ENCODE results near the gene RNF4. TPM values are rescaled to one million over a fixed set of nuclear protein-coding genes. Genes with fewer than 3 reads are reported as not detected.

Gene RNF4
- total RNA-seq, 1 donor from 2014 or later = 56.3 TPM

GRCh38 chr4:2441393-2442174 is 27.3 kb upstream of the RNF4 start:
- no peak overlapping the region for H3K27ac Mint-ChIP-seq (ENCODE audit: unreplicated experiment)
- H3K9me3 Mint-ChIP-seq (ENCODE audit: low read depth) = no peaks in the 10 kb centered on the region
- H3K4me1 Mint-ChIP-seq (ENCODE audit: low read depth) = no peaks in the 10 kb centered on the region
- no peak overlapping the region for H3K4me3 Mint-ChIP-seq (ENCODE audit: unreplicated experiment)
- H3K27me3 Mint-ChIP-seq (ENCODE audit: low read depth) = no peaks in the 10 kb centered on the region
- no peak for DNase-seq (ENCODE audit: low spot score)
- TF ChIP-seq CTCF (IDR thresholded peaks at IDR 0.05) = peak; percentile 81
- H3K36me3 Mint-ChIP-seq (ENCODE audit: low read depth) = no peaks in the 10 kb centered on the region

- Mint-ChIP-seq H3K36me3 (ENCODE audit: low read depth) (no peaks in the 10 kb centered on the region), H3K27ac (ENCODE audit: unreplicated experiment) (no peak overlapping the region), H3K9me3 (ENCODE audit: low read depth) (no peaks in the 10 kb centered on the region), H3K27me3 (ENCODE audit: low read depth) (no peaks in the 10 kb centered on the region), H3K4me1 (ENCODE audit: low read depth) (no peaks in the 10 kb centered on the region), H3K4me3 (ENCODE audit: unreplicated experiment) (no peak overlapping the region)
- DNase-seq (ENCODE audit: low spot score) = no peak
- no peak for TF ChIP-seq CTCF (IDR thresholded peaks at IDR 0.05)
These were observed 26.5 kb upstream of the RNF4 start for GRCh38 chr4:2442175-2442993.

- no peak overlapping the region for H3K27ac Mint-ChIP-seq (ENCODE audit: unreplicated experiment)
- no peaks in the 10 kb centered on the region for H3K4me1 Mint-ChIP-seq (ENCODE audit: low read depth)
- no peaks in the 10 kb centered on the region for H3K27me3 Mint-ChIP-seq (ENCODE audit: low read depth)
- no peaks in the 10 kb centered on the region for H3K9me3 Mint-ChIP-seq (ENCODE audit: low read depth)
- no peak for DNase-seq (ENCODE audit: low spot score)
- no peak for TF ChIP-seq CTCF (IDR thresholded peaks at IDR 0.05)
- no peaks in the 10 kb centered on the region for H3K36me3 Mint-ChIP-seq (ENCODE audit: low read depth)
- H3K4me3 Mint-ChIP-seq (ENCODE audit: unreplicated experiment) = no peak overlapping the region
These were observed 25.7 kb upstream of the RNF4 start for GRCh38 chr4:2443061-2443730.

- no peak for TF ChIP-seq CTCF (IDR thresholded peaks at IDR 0.05)
- H3K4me3 Mint-ChIP-seq (ENCODE audit: unreplicated experiment) = no peak overlapping the region
- no peaks in the 10 kb centered on the region for H3K4me1 Mint-ChIP-seq (ENCODE audit: low read depth)
- H3K27ac Mint-ChIP-seq (ENCODE audit: unreplicated experiment) = no peak overlapping the region
- H3K9me3 Mint-ChIP-seq (ENCODE audit: low read depth) = no peaks in the 10 kb centered on the region
- no peaks in the 10 kb centered on the region for H3K27me3 Mint-ChIP-seq (ENCODE audit: low read depth)
- no peak for DNase-seq (ENCODE audit: low spot score)
- H3K36me3 Mint-ChIP-seq (ENCODE audit: low read depth) = no peaks in the 10 kb centered on the region
These were observed 24.8 kb upstream of the RNF4 start for GRCh38 chr4:2443956-2444740.
